K562 (cell line): ENCODE measurements around the gene TMEM87B. TPM values are rescaled to one million over a fixed set of nuclear protein-coding genes. Genes with fewer than 3 reads are reported as not detected.

ENCODE experiments used
- ATF1 ChIP-seq, 2 experiments: fragments of 450-650 bp in 1 of 2; IDR thresholded peaks; 2 replicates each; pipeline ENCODE4 v1.6.1; 2016; ENCODE audit warnings: missing compliant biosample characterization in 1 of 2, missing genetic modification characterization in 1 of 2
- E2F1 ChIP-seq: sonication (generic); formaldehyde crosslinking; IDR thresholded peaks from 2 replicates; pipeline ENCODE4 v1.8.1; 2023; ENCODE audit warnings: mild to moderate bottlenecking, missing genetic modification reagents, moderate library complexity
- E2F3 ChIP-seq: fragments of 250-450 bp; sonication (Bioruptor Pico); IDR thresholded peaks from 2 replicates; pipeline ENCODE4 v1.4.0; 2020; ENCODE audit warnings: mild to moderate bottlenecking
- GABPA ChIP-seq: fragments of 200-800 bp; sonication (Bioruptor generic); conservative IDR thresholded peaks from 2 replicates; pipeline ENCODE4 v1.6.1; 2016; ENCODE audit warnings: low read depth, missing genetic modification characterization, missing compliant biosample characterization
- GABPB2 ChIP-seq: fragments of 250-450 bp; sonication (Bioruptor Pico); conservative IDR thresholded peaks from 2 replicates; pipeline ENCODE4 v1.5.1; 2021; ENCODE audit warnings: mild to moderate bottlenecking
- HDAC2 ChIP-seq: fragments of 450-650 bp; IDR thresholded peaks from 2 replicates; pipeline ENCODE4 v1.6.1; 2016; ENCODE audit warnings: mild to moderate bottlenecking
- RCOR1 ChIP-seq, 2 experiments: IDR thresholded peaks; 2 replicates each; pipeline ENCODE4 v1.6.1; 2012; ENCODE audit warnings: low read depth in 2 of 2, low read length in 2 of 2, borderline replicate concordance in 1 of 2, improper control_type of control experiment in 1 of 2
- SMARCE1 ChIP-seq: fragments of 450-650 bp; IDR thresholded peaks from 2 replicates; pipeline ENCODE4 v1.7.1; 2016; ENCODE audit warnings: mild to moderate bottlenecking
- TAF7 ChIP-seq: fragments of 450-650 bp; IDR thresholded peaks from 2 replicates; pipeline ENCODE4 v1.6.1; 2016; ENCODE audit warnings: missing genetic modification characterization, missing compliant biosample characterization
- TRIM24 ChIP-seq, 2 experiments: fragments of 450-650 bp; IDR thresholded peaks; 2 replicates each; pipeline ENCODE4 v1.6.1; 2016
- XRCC4 ChIP-seq: IDR thresholded peaks from one replicate; pipeline ENCODE4 v1.6.1; 2011; ENCODE audit not compliant: insufficient read depth, insufficient read length; ENCODE audit errors: extremely low read depth
- ZNF143 ChIP-seq: sonication (generic); formaldehyde crosslinking; IDR thresholded peaks from 2 replicates; pipeline ENCODE4 v1.9.0; 2022; ENCODE audit warnings: mild to moderate bottlenecking, missing genetic modification reagents
- ZNF253 ChIP-seq: fragments of 250-450 bp; sonication (Bioruptor Pico); conservative IDR thresholded peaks from 2 replicates; pipeline ENCODE4 v1.6.1; 2021; ENCODE audit warnings: mild to moderate bottlenecking
- ZNF436 ChIP-seq: fragments of 250-450, 450-650 bp; sonication (Bioruptor Pico); formaldehyde crosslinking; IDR thresholded peaks from 2 replicates; pipeline ENCODE4 v1.7.0; 2020; ENCODE audit warnings: mild to moderate bottlenecking
- polyA plus RNA-seq, 8 experiments: library from polyadenylated mRNA; depleted of rRNA in 4 of 8; stranded (reverse) in 5 of 8; unstranded in 3 of 8; fragments of >200 nt; fragmentation: Nextera tagmentation in 2 of 8; fragmentation: Illumina TruSeq in 1 of 8; extraction: Ambion mirVana in 2 of 8; extraction: Trizol in 1 of 8; gene quantifications; 2 replicates each; pipeline versions ENCODE4 v1.2.1 to v1.2.3, GENCODE V29; 2011 to 2014; ENCODE audit warnings: inconsistent platforms in 1 of 8, missing spikeins in 1 of 8
- total RNA-seq, 7 experiments: library from RNA; depleted of rRNA in 6 of 7; stranded (reverse); fragments of >200 nt in 6 of 7; fragmentation: Illumina TruSeq in 2 of 7; extraction: Trizol in 2 of 7; gene quantifications; 2 replicates each; pipeline versions ENCODE4 v1.2.1 to v1.2.3, GENCODE V29; 2011 to 2021; ENCODE audit warnings: low replicate concordance in 1 of 7
- TF ChIP-seq, protein P1 (sequence below): fragments of 200-800 bp; sonication (Bioruptor generic); IDR thresholded peaks from 2 replicates; pipeline ENCODE4 v1.6.1; 2017; ENCODE audit warnings: missing genetic modification characterization, missing compliant biosample characterization
- TF ChIP-seq, protein P2 (sequence below), 2 experiments: fragments of 450-650 bp; IDR thresholded peaks; 2 replicates each; pipeline ENCODE4 v1.6.1; 2016; ENCODE audit warnings: mild to moderate bottlenecking in 2 of 2, borderline replicate concordance in 1 of 2, low read depth in 1 of 2, moderate library complexity in 1 of 2

The TMEM87B gene
- total and polyA plus RNA-seq, 9 of the 15 experiments (the other 6 are each of a cell fraction or from before 2014, with no cell fraction given) = 3.7 to 17.1 (median 11.0) TPM

DNA sequence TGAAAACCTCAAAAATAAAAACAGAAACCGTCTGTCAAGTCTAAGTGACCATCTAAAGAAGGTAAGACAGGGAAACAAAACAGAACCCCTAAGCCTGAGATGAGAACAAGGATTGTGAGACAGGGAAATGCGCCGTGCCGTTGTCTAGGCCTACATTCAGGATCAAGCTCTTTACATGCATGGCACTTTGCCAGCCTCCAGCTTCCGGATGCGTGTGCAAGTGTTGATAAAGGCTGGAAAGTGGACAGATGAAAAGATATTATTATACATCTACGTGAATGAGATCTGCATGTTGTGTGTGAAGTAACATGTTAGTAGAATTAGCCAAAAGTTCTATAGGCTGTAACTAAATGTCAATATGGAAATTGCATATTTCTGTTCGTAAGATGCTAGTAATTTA lies 28.6 kb upstream of the TMEM87B start (continued):
- peak; percentile 78 for TF ChIP-seq SMARCE1
- TF ChIP-seq ZNF143 (CRISPR knock-in tag) = no peak
- TF ChIP-seq E2F1 (CRISPR knock-in tag) = no peak
- no peak for TF ChIP-seq XRCC4
- no peak for TF ChIP-seq ATF1 (CRISPR knock-in tag; IDR thresholded peaks at IDR 0.05)
- peak; percentile 62; the same call in 1 of the 2 replicates for TF ChIP-seq ATF1 (tag; IDR thresholded peaks at IDR 0.05)
- no peak for TF ChIP-seq GABPB2 (CRISPR knock-in tag)
- TF ChIP-seq RCOR1 (IDR thresholded peaks at IDR 0.05; ENCODE audit: borderline replicate concordance in 1 of 2, low read depth in 2 of 2, low read length in 2 of 2) = peak in 1 of 2 experiments; percentile 76; a peak in 1 of 4 replicates
- TF ChIP-seq HDAC2 = 0 out of 2 replicates have a peak, but pooled peaks have one; percentile 28
- TF ChIP-seq E2F3 (CRISPR knock-in tag) = no peak
- TF ChIP-seq GABPA (tag) = peak; percentile 29; the same call in 1 of the 2 replicates
- TF ChIP-seq ZNF436 = no peak
- no peak for TF ChIP-seq ZNF253
- no peak for TF ChIP-seq TAF7 (tag)
- peak; percentile 49 to 58; a peak in 2 of 4 replicates for TF ChIP-seq TRIM24 (IDR thresholded peaks at IDR 0.05)
- TF ChIP-seq, protein P1, sequence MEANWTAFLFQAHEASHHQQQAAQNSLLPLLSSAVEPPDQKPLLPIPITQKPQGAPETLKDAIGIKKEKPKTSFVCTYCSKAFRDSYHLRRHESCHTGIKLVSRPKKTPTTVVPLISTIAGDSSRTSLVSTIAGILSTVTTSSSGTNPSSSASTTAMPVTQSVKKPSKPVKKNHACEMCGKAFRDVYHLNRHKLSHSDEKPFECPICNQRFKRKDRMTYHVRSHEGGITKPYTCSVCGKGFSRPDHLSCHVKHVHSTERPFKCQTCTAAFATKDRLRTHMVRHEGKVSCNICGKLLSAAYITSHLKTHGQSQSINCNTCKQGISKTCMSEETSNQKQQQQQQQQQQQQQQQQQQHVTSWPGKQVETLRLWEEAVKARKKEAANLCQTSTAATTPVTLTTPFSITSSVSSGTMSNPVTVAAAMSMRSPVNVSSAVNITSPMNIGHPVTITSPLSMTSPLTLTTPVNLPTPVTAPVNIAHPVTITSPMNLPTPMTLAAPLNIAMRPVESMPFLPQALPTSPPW (CRISPR knock-in tag) = no peak
- TF ChIP-seq, protein P2, sequence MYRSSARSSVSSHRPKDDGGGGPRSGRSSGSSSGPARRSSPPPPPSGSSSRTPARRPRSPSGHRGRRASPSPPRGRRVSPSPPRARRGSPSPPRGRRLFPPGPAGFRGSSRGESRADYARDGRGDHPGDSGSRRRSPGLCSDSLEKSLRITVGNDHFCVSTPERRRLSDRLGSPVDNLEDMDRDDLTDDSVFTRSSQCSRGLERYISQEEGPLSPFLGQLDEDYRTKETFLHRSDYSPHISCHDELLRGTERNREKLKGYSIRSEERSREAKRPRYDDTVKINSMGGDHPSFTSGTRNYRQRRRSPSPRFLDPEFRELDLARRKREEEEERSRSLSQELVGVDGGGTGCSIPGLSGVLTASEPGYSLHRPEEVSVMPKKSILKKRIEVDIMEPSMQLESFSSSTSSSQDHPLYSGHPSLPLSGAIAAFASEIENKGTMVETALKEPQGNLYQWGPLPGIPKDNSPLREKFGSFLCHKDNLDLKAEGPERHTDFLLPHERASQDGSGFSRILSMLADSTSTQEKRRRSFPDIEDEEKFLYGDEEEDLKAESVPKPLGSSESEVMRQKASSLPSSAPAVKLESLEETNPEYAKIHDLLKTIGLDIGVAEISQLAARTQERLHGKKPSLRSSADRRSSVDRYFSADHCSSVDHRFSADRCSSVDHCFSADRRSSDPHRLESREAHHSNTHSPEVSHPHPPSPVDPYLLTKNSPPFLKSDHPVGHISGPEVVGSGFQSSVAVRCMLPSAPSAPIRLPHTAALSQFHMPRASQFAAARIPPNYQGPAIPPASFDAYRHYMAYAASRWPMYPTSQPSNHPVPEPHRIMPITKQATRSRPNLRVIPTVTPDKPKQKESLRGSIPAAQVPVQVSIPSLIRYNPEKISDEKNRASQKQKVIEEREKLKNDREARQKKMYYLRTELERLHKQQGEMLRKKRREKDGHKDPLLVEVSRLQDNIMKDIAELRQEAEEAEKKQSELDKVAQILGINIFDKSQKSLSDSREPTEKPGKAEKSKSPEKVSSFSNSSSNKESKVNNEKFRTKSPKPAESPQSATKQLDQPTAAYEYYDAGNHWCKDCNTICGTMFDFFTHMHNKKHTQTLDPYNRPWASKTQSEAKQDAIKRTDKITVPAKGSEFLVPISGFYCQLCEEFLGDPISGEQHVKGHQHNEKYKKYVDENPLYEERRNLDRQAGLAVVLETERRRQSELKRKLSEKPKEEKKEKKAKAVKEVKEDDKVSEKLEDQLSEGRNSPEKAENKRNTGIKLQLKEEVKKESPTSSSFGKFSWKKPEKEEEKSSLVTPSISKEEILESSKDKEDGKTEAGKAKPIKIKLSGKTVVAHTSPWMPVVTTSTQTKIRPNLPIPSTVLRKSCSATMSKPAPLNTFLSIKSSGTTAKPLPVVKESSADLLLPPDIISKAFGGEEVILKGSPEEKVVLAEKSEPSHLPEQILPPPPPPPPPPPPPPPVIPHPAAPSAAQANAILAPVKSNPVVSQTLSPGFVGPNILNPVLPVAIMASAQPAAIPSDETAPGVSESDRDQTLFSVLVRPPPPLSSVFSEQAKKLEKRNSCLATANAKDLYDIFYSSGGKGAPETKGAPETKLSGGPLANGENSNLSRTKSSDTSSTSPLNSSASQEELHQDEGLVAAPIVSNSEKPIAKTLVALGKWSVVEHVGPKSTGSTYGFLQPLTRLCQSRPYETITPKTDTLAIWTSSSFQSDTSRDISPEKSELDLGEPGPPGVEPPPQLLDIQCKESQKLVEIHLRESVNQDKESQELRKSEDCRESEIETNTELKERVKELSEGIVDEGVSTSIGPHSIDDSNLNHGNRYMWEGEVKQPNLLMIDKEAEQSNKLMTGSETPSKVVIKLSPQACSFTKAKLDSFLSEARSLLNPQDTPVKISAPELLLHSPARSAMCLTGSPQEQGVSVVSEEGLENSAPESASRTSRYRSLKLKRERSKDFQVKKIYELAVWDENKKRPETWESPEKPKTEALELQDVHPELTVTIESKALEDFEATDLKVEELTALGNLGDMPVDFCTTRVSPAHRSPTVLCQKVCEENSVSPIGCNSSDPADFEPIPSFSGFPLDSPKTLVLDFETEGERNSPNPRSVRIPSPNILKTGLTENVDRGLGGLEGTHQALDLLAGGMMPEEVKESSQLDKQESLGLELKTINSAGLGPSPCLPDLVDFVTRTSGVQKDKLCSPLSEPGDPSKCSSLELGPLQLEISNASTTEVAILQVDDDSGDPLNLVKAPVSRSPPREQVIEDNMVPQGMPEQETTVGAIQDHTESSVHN (IDR thresholded peaks at IDR 0.05; ENCODE audit: borderline replicate concordance in 1 of 2, low read depth in 1 of 2) = no peak
